HepG2 (cell line): Measurements from ENCODE around the gene AIF1. TPM values are rescaled to one million over a fixed set of nuclear protein-coding genes. Genes with fewer than 3 reads are reported as not detected.

Experiments used
- ARHGAP35 ChIP-seq: sonication (generic); formaldehyde crosslinking; IDR thresholded peaks from 2 replicates; pipeline ENCODE4 v1.9.0; 2022; ENCODE audit warnings: mild to moderate bottlenecking, inconsistent platforms, moderate library complexity, missing genetic modification reagents, borderline replicate concordance
- BORCS8-MEF2B ChIP-seq: sonication (generic); formaldehyde crosslinking; IDR thresholded peaks from 2 replicates; pipeline ENCODE4 v1.8.0; 2022; ENCODE audit warnings: mild to moderate bottlenecking, missing genetic modification reagents
- DNMT1 ChIP-seq: sonication (generic); formaldehyde crosslinking; IDR thresholded peaks from 2 replicates; pipeline ENCODE4 v1.5.1; 2020; ENCODE audit warnings: mild to moderate bottlenecking, missing genetic modification reagents
- FOSL1 ChIP-seq: sonication (generic); formaldehyde crosslinking; IDR thresholded peaks from 2 replicates; pipeline ENCODE4 v1.9.0; 2021; ENCODE audit warnings: missing genetic modification reagents, borderline replicate concordance
- PPARG ChIP-seq: conservative IDR thresholded peaks from 2 replicates; pipeline ENCODE4 v1.6.1; 2016; ENCODE audit warnings: missing biosample characterization, missing genetic modification reagents
- RARG ChIP-seq: sonication (generic); formaldehyde crosslinking; IDR thresholded peaks from 2 replicates; pipeline ENCODE4 v1.4.0; 2020; ENCODE audit warnings: low read depth, mild to moderate bottlenecking, missing genetic modification reagents
- SAP130 ChIP-seq: IDR thresholded peaks from 2 replicates; pipeline ENCODE4 v1.6.1; 2016; ENCODE audit warnings: low read depth
- SIN3A ChIP-seq: IDR thresholded peaks from 2 replicates; pipeline ENCODE4 v1.6.1; 2011; ENCODE audit warnings: low read depth, mild to moderate bottlenecking, control low read depth, low read length, borderline replicate concordance
- SIN3B ChIP-seq: fragments of 150-350 bp; IDR thresholded peaks from 2 replicates; pipeline ENCODE4 v1.6.1; 2014; ENCODE audit warnings: low read length
- TBP ChIP-seq: sonication (generic); formaldehyde crosslinking; IDR thresholded peaks from 2 replicates; pipeline ENCODE4 v1.5.0; 2020; ENCODE audit warnings: missing genetic modification reagents
- ZNF333 ChIP-seq: sonication (generic); formaldehyde crosslinking; IDR thresholded peaks from 2 replicates; pipeline ENCODE4 v1.4.0; 2020; ENCODE audit warnings: mild to moderate bottlenecking, missing genetic modification reagents, borderline replicate concordance
- ZNF614 ChIP-seq: IDR thresholded peaks from 2 replicates; pipeline ENCODE4 v1.6.1; 2018; ENCODE audit warnings: missing biosample characterization, missing genetic modification reagents, inconsistent platforms, borderline replicate concordance
- ZNF652 ChIP-seq: IDR thresholded peaks from 2 replicates; pipeline ENCODE4 v1.6.1; 2016; ENCODE audit warnings: low read depth, borderline replicate concordance
- ZNF720 ChIP-seq: sonication (generic); formaldehyde crosslinking; IDR thresholded peaks from 2 replicates; pipeline ENCODE4 v1.4.0; 2020; ENCODE audit warnings: missing genetic modification reagents
- ZNF839 ChIP-seq: sonication (generic); formaldehyde crosslinking; IDR thresholded peaks from 2 replicates; pipeline ENCODE4 v1.4.0; 2020; ENCODE audit warnings: missing genetic modification reagents, mild to moderate bottlenecking, borderline replicate concordance
- polyA plus RNA-seq, 8 experiments: library from polyadenylated mRNA; depleted of rRNA in 3 of 8; stranded (reverse) in 7 of 8; unstranded in 1 of 8; fragments of >200 nt; fragmentation: Illumina TruSeq in 4 of 8; extraction: Trizol in 4 of 8; gene quantifications; 2 replicates each; pipeline versions ENCODE4 v1.2.1 to v1.2.3, GENCODE V29; 2011 to 2016; ENCODE audit warnings: low read depth in 4 of 8, missing spikeins in 1 of 8, mixed read lengths in 1 of 8; ENCODE audit not compliant: insufficient read depth in 1 of 8
- total RNA-seq, 5 experiments: library from RNA; depleted of rRNA; stranded (reverse); fragments of >200 nt; fragmentation: Illumina TruSeq; extraction: Trizol; gene quantifications; 2 replicates each; pipeline ENCODE4 v1.2.3, GENCODE V29; 2016; ENCODE audit warnings: low read depth in 1 of 5
- TF ChIP-seq, protein P1 (sequence below): sonication (generic); formaldehyde crosslinking; IDR thresholded peaks from 2 replicates; pipeline ENCODE4 v1.4.0; 2020; ENCODE audit warnings: mild to moderate bottlenecking, missing genetic modification reagents
- TF ChIP-seq, protein P2 (sequence below): sonication (generic); formaldehyde crosslinking; IDR thresholded peaks from 2 replicates; pipeline ENCODE4 v1.4.0; 2020; ENCODE audit warnings: mild to moderate bottlenecking, missing genetic modification reagents

The AIF1 gene
- total and polyA plus RNA-seq, 2 of the 13 experiments (the other 11 are each of a cell fraction or from before 2014, with no cell fraction given): 1.5 TPM; not detected in 1

- TF ChIP-seq, protein P1, sequence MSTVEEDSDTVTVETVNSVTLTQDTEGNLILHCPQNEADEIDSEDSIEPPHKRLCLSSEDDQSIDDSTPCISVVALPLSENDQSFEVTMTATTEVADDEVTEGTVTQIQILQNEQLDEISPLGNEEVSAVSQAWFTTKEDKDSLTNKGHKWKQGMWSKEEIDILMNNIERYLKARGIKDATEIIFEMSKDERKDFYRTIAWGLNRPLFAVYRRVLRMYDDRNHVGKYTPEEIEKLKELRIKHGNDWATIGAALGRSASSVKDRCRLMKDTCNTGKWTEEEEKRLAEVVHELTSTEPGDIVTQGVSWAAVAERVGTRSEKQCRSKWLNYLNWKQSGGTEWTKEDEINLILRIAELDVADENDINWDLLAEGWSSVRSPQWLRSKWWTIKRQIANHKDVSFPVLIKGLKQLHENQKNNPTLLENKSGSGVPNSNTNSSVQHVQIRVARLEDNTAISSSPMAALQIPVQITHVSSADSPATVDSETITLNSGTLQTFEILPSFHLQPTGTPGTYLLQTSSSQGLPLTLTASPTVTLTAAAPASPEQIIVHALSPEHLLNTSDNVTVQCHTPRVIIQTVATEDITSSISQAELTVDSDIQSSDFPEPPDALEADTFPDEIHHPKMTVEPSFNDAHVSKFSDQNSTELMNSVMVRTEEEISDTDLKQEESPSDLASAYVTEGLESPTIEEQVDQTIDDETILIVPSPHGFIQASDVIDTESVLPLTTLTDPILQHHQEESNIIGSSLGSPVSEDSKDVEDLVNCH (CRISPR knock-in tag): no peak
- TF ChIP-seq SIN3B (no peak), SIN3A (peak; percentile 73; the same call in 1 of the 2 replicates), SAP130 (peak; percentile 91), ZNF720 (CRISPR knock-in tag) (no peak; the same call in 1 of the 2 replicates), ZNF614 (CRISPR knock-in tag) (peak; percentile 33; the same call in 1 of the 2 replicates), TBP (CRISPR knock-in tag) (0 out of 2 replicates have a peak, but pooled peaks have one; percentile 92), ARHGAP35 (CRISPR knock-in tag) (peak; percentile 87; the same call in 1 of the 2 replicates), ZNF333 (CRISPR knock-in tag) (peak; percentile 94), ZNF652 (CRISPR knock-in tag) (no peak), DNMT1 (no peak), PPARG (CRISPR knock-in tag) (0 out of 2 replicates have a peak, but pooled peaks have one; percentile 19), ZNF839 (CRISPR knock-in tag) (peak; percentile 89; the same call in 1 of the 2 replicates), RARG (no peak), BORCS8-MEF2B (peak; percentile 84), FOSL1 (CRISPR knock-in tag) (peak; percentile 45; the same call in 1 of the 2 replicates)
- TF ChIP-seq, protein P2, sequence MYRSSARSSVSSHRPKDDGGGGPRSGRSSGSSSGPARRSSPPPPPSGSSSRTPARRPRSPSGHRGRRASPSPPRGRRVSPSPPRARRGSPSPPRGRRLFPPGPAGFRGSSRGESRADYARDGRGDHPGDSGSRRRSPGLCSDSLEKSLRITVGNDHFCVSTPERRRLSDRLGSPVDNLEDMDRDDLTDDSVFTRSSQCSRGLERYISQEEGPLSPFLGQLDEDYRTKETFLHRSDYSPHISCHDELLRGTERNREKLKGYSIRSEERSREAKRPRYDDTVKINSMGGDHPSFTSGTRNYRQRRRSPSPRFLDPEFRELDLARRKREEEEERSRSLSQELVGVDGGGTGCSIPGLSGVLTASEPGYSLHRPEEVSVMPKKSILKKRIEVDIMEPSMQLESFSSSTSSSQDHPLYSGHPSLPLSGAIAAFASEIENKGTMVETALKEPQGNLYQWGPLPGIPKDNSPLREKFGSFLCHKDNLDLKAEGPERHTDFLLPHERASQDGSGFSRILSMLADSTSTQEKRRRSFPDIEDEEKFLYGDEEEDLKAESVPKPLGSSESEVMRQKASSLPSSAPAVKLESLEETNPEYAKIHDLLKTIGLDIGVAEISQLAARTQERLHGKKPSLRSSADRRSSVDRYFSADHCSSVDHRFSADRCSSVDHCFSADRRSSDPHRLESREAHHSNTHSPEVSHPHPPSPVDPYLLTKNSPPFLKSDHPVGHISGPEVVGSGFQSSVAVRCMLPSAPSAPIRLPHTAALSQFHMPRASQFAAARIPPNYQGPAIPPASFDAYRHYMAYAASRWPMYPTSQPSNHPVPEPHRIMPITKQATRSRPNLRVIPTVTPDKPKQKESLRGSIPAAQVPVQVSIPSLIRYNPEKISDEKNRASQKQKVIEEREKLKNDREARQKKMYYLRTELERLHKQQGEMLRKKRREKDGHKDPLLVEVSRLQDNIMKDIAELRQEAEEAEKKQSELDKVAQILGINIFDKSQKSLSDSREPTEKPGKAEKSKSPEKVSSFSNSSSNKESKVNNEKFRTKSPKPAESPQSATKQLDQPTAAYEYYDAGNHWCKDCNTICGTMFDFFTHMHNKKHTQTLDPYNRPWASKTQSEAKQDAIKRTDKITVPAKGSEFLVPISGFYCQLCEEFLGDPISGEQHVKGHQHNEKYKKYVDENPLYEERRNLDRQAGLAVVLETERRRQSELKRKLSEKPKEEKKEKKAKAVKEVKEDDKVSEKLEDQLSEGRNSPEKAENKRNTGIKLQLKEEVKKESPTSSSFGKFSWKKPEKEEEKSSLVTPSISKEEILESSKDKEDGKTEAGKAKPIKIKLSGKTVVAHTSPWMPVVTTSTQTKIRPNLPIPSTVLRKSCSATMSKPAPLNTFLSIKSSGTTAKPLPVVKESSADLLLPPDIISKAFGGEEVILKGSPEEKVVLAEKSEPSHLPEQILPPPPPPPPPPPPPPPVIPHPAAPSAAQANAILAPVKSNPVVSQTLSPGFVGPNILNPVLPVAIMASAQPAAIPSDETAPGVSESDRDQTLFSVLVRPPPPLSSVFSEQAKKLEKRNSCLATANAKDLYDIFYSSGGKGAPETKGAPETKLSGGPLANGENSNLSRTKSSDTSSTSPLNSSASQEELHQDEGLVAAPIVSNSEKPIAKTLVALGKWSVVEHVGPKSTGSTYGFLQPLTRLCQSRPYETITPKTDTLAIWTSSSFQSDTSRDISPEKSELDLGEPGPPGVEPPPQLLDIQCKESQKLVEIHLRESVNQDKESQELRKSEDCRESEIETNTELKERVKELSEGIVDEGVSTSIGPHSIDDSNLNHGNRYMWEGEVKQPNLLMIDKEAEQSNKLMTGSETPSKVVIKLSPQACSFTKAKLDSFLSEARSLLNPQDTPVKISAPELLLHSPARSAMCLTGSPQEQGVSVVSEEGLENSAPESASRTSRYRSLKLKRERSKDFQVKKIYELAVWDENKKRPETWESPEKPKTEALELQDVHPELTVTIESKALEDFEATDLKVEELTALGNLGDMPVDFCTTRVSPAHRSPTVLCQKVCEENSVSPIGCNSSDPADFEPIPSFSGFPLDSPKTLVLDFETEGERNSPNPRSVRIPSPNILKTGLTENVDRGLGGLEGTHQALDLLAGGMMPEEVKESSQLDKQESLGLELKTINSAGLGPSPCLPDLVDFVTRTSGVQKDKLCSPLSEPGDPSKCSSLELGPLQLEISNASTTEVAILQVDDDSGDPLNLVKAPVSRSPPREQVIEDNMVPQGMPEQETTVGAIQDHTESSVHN (CRISPR knock-in tag): no peak; the same call in 1 of the 2 replicates
Observed at GRCh38 chr6:31660381-31661261, 45.6 kb downstream of the AIF1 start, which contains the start of gene C6orf47 (continued).
